ENCODE results near the gene DIP2C. TPM values are rescaled to one million over a fixed set of nuclear protein-coding genes. Genes with fewer than 3 reads are reported as not detected.

Gene DIP2C
- total and polyA plus RNA-seq, 3 donors from 2014 or later = 14.9 to 43.4 (median 30.1) TPM

GRCh38 chr10:590721-591120, 98.7 kb downstream of the DIP2C start:
- intact Hi-C loops (cut with DNase I; ENCODE audit: low total_unique reads) = no loop called here
- no peaks in the 10 kb centered on the region for H3K9me3 ChIP-seq
- no peaks in the 10 kb centered on the region for H3K36me3 ChIP-seq (ENCODE audit: low read depth, missing control alignments)
- no peak for DNase-seq
- H3K4me1 ChIP-seq = peaks cover 13% of the 10 kb centered on the region
- WGBS, 2 donors = 91 to 93% methylated on average over 10 of the region's 10 CpGs
- H3K27ac ChIP-seq = no peak overlapping the region
- H3K4me3 ChIP-seq = no peak overlapping the region
- no peaks in the 10 kb centered on the region for H3K27me3 ChIP-seq
- TF ChIP-seq POLR2A (IDR thresholded peaks at IDR 0.05) (no peak), CTCF (IDR thresholded peaks at IDR 0.05) (no peak)

- TF ChIP-seq CTCF (IDR thresholded peaks at IDR 0.05) (no peak), POLR2A (IDR thresholded peaks at IDR 0.05) (no peak)
- 83 to 91% methylated on average over 21 of the region's 21 CpGs for WGBS, 2 donors
- Histone ChIP-seq H3K4me3 (no peak overlapping the region), H3K4me1 (peaks cover 13% of the 10 kb centered on the region), H3K36me3 (ENCODE audit: low read depth, missing control alignments) (no peaks in the 10 kb centered on the region), H3K27ac (no peak overlapping the region), H3K9me3 (no peaks in the 10 kb centered on the region), H3K27me3 (no peaks in the 10 kb centered on the region)
- no peak for DNase-seq
- intact Hi-C loops (cut with DNase I; ENCODE audit: low total_unique reads) = no loop called here
Measured at GRCh38 chr10:589961-590680, 99.3 kb downstream of the DIP2C start.

GRCh38 chr10:588246-589165, 101.0 kb downstream of the DIP2C start:
- intact Hi-C loops (cut with DNase I; ENCODE audit: low total_unique reads) = no loop called here
- H3K4me3 ChIP-seq = no peak overlapping the region
- DNase-seq = no peak
- no peaks in the 10 kb centered on the region for H3K36me3 ChIP-seq (ENCODE audit: low read depth, missing control alignments)
- peaks cover 9% of the 10 kb centered on the region for H3K4me1 ChIP-seq
- no peaks in the 10 kb centered on the region for H3K27me3 ChIP-seq
- no peak overlapping the region for H3K27ac ChIP-seq
- no peaks in the 10 kb centered on the region for H3K9me3 ChIP-seq
- WGBS, 2 donors = 67 to 79% methylated on average over 18 to 27 of the region's 27 CpGs
- TF ChIP-seq POLR2A (IDR thresholded peaks at IDR 0.05) (no peak), CTCF (IDR thresholded peaks at IDR 0.05) (no peak)

- Histone ChIP-seq H3K27me3 (no peaks in the 10 kb centered on the region), H3K9me3 (no peaks in the 10 kb centered on the region), H3K36me3 (ENCODE audit: low read depth, missing control alignments) (no peaks in the 10 kb centered on the region), H3K4me3 (no peak overlapping the region), H3K4me1 (peaks cover 3% of the 10 kb centered on the region), H3K27ac (no peak overlapping the region)
- intact Hi-C loops (cut with DNase I; ENCODE audit: low total_unique reads) = no loop called here
- DNase-seq = no peak
- TF ChIP-seq POLR2A (IDR thresholded peaks at IDR 0.05) = no peak
- TF ChIP-seq CTCF (IDR thresholded peaks at IDR 0.05) = no peak
- WGBS, 2 donors = 82 to 88% methylated on average over 11 of the region's 11 CpGs
Measured at GRCh38 chr10:586716-587115, 102.8 kb downstream of the DIP2C start.

All from testis (tissue), 3 donors.